NCI-H2171 treated with DMSO at 0.1 percent for 48 hours (cell line): Measurements from ENCODE around the gene MRPL17.

Source experiments
- DNase-seq: peaks from one replicate; lab custom pipeline; 2025; lab: John Stamatoyannopoulos, UW

Gene MRPL17

GRCh38 chr11:6682591-6682935 lies 577 bp downstream of the MRPL17 start:
- no peak for DNase-seq

- no peak for DNase-seq
Measured at GRCh38 chr11:6681949-6682348, 1.2 kb downstream of the MRPL17 start.

- no peak for DNase-seq
Measured at GRCh38 chr11:6681505-6681904, 1.6 kb downstream of the MRPL17 start.

- DNase-seq = no peak
Measured at GRCh38 chr11:6677018-6677417, 6.1 kb downstream of the MRPL17 start.

GRCh38 chr11:6674862-6675261 lies 8.3 kb downstream of the MRPL17 start:
- DNase-seq = no peak

GRCh38 chr11:6674219-6674597 lies 8.9 kb downstream of the MRPL17 start:
- DNase-seq = no peak

GRCh38 chr11:6673523-6674218 lies 9.5 kb downstream of the MRPL17 start:
- DNase-seq = no peak

GRCh38 chr11:6671991-6672390 lies 11.1 kb downstream of the MRPL17 start:
- no peak for DNase-seq

- DNase-seq = no peak
Measured at GRCh38 chr11:6670202-6670830, 12.8 kb downstream of the MRPL17 start.

- DNase-seq = no peak
Measured at GRCh38 chr11:6667733-6668374, 15.3 kb downstream of the MRPL17 start.

GRCh38 chr11:6666302-6667183 lies 16.6 kb downstream of the MRPL17 start:
- DNase-seq = no peak

GRCh38 chr11:6664551-6664950 lies 18.6 kb downstream of the MRPL17 start:
- DNase-seq = no peak

- DNase-seq = no peak
Measured at GRCh38 chr11:6663794-6664469, 19.2 kb downstream of the MRPL17 start.

GRCh38 chr11:6660712-6661111 lies 22.4 kb downstream of the MRPL17 start:
- DNase-seq = no peak

GRCh38 chr11:6658647-6659046 lies 24.5 kb downstream of the MRPL17 start:
- no peak for DNase-seq

GRCh38 chr11:6657346-6657745 lies 25.8 kb downstream of the MRPL17 start:
- no peak for DNase-seq

- no peak for DNase-seq
Measured at GRCh38 chr11:6656936-6657335, 26.2 kb downstream of the MRPL17 start.

GRCh38 chr11:6656584-6656915 lies 26.6 kb downstream of the MRPL17 start:
- DNase-seq = no peak

GRCh38 chr11:6655790-6656583 lies 27.2 kb downstream of the MRPL17 start, which contains the start of gene DCHS1:
TSS of gene DCHS1 (minus strand) at chr11:6655809. CDS start at chr11:6641613, 14,196 bp downstream.
- DNase-seq = no peak

GRCh38 chr11:6655020-6655789 lies 27.9 kb downstream of the MRPL17 start:
- no peak for DNase-seq
